NCI-H226 (cell line): ENCODE results near the gene NCKAP5.
"Not testable (repeated sequence)": the region's sequence is repeated elsewhere in the genome, so short reads cannot be mapped to it uniquely, and the experiment has no call there.

Experiments used
- DNase-seq: peaks from one replicate; pipeline ENCODE4 v3.0.0-alpha.2; 2015

Gene NCKAP5

GRCh38 chr2:133496501-133497269 lies 71.6 kb downstream of the NCKAP5 start:
- DNase-seq = no peak

GRCh38 chr2:133495226-133495625 lies 73.0 kb downstream of the NCKAP5 start:
- no peak for DNase-seq

- no peak for DNase-seq
Measured at GRCh38 chr2:133492719-133493380, 75.4 kb downstream of the NCKAP5 start.

- no peak for DNase-seq
Measured at GRCh38 chr2:133490411-133490980, 77.8 kb downstream of the NCKAP5 start.

- DNase-seq = no peak
Measured at GRCh38 chr2:133489641-133490410, 78.4 kb downstream of the NCKAP5 start.

GRCh38 chr2:133489146-133489545 lies 79.1 kb downstream of the NCKAP5 start:
- DNase-seq = no peak

GRCh38 chr2:133486771-133487191 lies 81.5 kb downstream of the NCKAP5 start:
- no peak for DNase-seq

- no peak for DNase-seq
Measured at GRCh38 chr2:133485868-133486267, 82.4 kb downstream of the NCKAP5 start.

- no peak for DNase-seq
Measured at GRCh38 chr2:133484784-133485183, 83.5 kb downstream of the NCKAP5 start.

- DNase-seq = no peak
Measured at GRCh38 chr2:133484106-133484505, 84.2 kb downstream of the NCKAP5 start.

GRCh38 chr2:133483181-133483580 lies 85.1 kb downstream of the NCKAP5 start:
- no peak for DNase-seq

GRCh38 chr2:133480707-133481429 lies 87.4 kb downstream of the NCKAP5 start:
- DNase-seq = no peak

- peak; percentile 10 for DNase-seq
Measured at GRCh38 chr2:133477616-133477990, 90.7 kb downstream of the NCKAP5 start.

- peak; percentile 12 for DNase-seq
Measured at GRCh38 chr2:133476931-133477615, 91.2 kb downstream of the NCKAP5 start.

GRCh38 chr2:133476286-133476685 lies 92.0 kb downstream of the NCKAP5 start:
- no peak for DNase-seq

- DNase-seq = no peak
Measured at GRCh38 chr2:133475610-133476009, 92.7 kb downstream of the NCKAP5 start.

GRCh38 chr2:133470446-133470845 lies 97.8 kb downstream of the NCKAP5 start:
- DNase-seq = not testable (repeated sequence)

GRCh38 chr2:133462811-133463210 lies 105.5 kb downstream of the NCKAP5 start:
- no peak for DNase-seq

- no peak for DNase-seq
Measured at GRCh38 chr2:133461484-133461883, 106.8 kb downstream of the NCKAP5 start.

- DNase-seq = no peak
Measured at GRCh38 chr2:133459590-133459989, 108.7 kb downstream of the NCKAP5 start.

GRCh38 chr2:133458280-133458679 lies 110.0 kb downstream of the NCKAP5 start:
- no peak for DNase-seq

GRCh38 chr2:133457861-133458260 lies 110.4 kb downstream of the NCKAP5 start:
- DNase-seq = no peak
